ENCODE measurements around the gene LYRM4.

Gene LYRM4

GRCh38 chr6:5146398-5146797 is 114.4 kb downstream of the LYRM4 start:
- Histone ChIP-seq H3K27ac (ENCODE audit: poor library complexity, severe bottlenecking) (no peak overlapping the region), H3K9me3 (ENCODE audit: severe bottlenecking) (no peaks in the 10 kb centered on the region), H3K27me3 (ENCODE audit: insufficient read depth, poor library complexity, severe bottlenecking) (no peaks in the 10 kb centered on the region), H3K36me3 (ENCODE audit: low read depth) (0 out of 2 replicates have a peak, but pooled peaks cover 2% of the 10 kb centered on the region), H3K4me3 (ENCODE audit: severe bottlenecking) (no peak overlapping the region), H3K4me1 (ENCODE audit: insufficient read depth, poor library complexity, severe bottlenecking) (peaks cover under 1% of the 10 kb centered on the region)
- no peak for TF ChIP-seq CTCF (IDR thresholded peaks at IDR 0.05; ENCODE audit: poor library complexity, severe bottlenecking)
- DNase-seq (ENCODE audit: low spot score): no peak
- ATAC-seq (ENCODE audit: low read depth): no peak

GRCh38 chr6:5143634-5144311 is 117.0 kb downstream of the LYRM4 start:
- Histone ChIP-seq H3K9me3 (ENCODE audit: severe bottlenecking) (no peaks in the 10 kb centered on the region), H3K27ac (ENCODE audit: poor library complexity, severe bottlenecking) (no peak overlapping the region), H3K4me3 (ENCODE audit: severe bottlenecking) (no peak overlapping the region), H3K4me1 (ENCODE audit: insufficient read depth, poor library complexity, severe bottlenecking) (no peaks in the 10 kb centered on the region), H3K36me3 (ENCODE audit: low read depth) (0 out of 2 replicates have a peak, but pooled peaks cover 2% of the 10 kb centered on the region), H3K27me3 (ENCODE audit: insufficient read depth, poor library complexity, severe bottlenecking) (no peaks in the 10 kb centered on the region)
- ATAC-seq (ENCODE audit: low read depth) (peak; percentile 78), DNase-seq (ENCODE audit: low spot score) (no peak)
- TF ChIP-seq CTCF (IDR thresholded peaks at IDR 0.05; ENCODE audit: poor library complexity, severe bottlenecking): peak; percentile 95

GRCh38 chr6:5142915-5143314 is 117.8 kb downstream of the LYRM4 start:
- no peak for DNase-seq (ENCODE audit: low spot score)

GRCh38 chr6:5142131-5142530 is 118.6 kb downstream of the LYRM4 start:
- no peak overlapping the region for H3K27ac ChIP-seq (ENCODE audit: poor library complexity, severe bottlenecking)
- DNase-seq (ENCODE audit: low spot score) (no peak), ATAC-seq (ENCODE audit: low read depth) (no peak)
- H3K4me1 ChIP-seq (ENCODE audit: insufficient read depth, poor library complexity, severe bottlenecking): no peaks in the 10 kb centered on the region
- no peak overlapping the region for H3K4me3 ChIP-seq (ENCODE audit: severe bottlenecking)
- H3K36me3 ChIP-seq (ENCODE audit: low read depth): 0 out of 2 replicates have a peak, but pooled peaks cover 2% of the 10 kb centered on the region
- no peak for TF ChIP-seq CTCF (IDR thresholded peaks at IDR 0.05; ENCODE audit: poor library complexity, severe bottlenecking)
- H3K9me3 ChIP-seq (ENCODE audit: severe bottlenecking): no peaks in the 10 kb centered on the region
- H3K27me3 ChIP-seq (ENCODE audit: insufficient read depth, poor library complexity, severe bottlenecking): no peaks in the 10 kb centered on the region

More at GRCh38 chr6:5142915-5143314, 117.8 kb downstream of the LYRM4 start:
- Histone ChIP-seq H3K4me1 (ENCODE audit: insufficient read depth, poor library complexity, severe bottlenecking) (no peaks in the 10 kb centered on the region), H3K27ac (ENCODE audit: poor library complexity, severe bottlenecking) (no peak overlapping the region), H3K36me3 (ENCODE audit: low read depth) (0 out of 2 replicates have a peak, but pooled peaks cover 2% of the 10 kb centered on the region), H3K4me3 (ENCODE audit: severe bottlenecking) (no peak overlapping the region), H3K27me3 (ENCODE audit: insufficient read depth, poor library complexity, severe bottlenecking) (no peaks in the 10 kb centered on the region), H3K9me3 (ENCODE audit: severe bottlenecking) (no peaks in the 10 kb centered on the region)
- no peak for ATAC-seq (ENCODE audit: low read depth)
- no peak for TF ChIP-seq CTCF (IDR thresholded peaks at IDR 0.05; ENCODE audit: poor library complexity, severe bottlenecking)

GRCh38 chr6:5141046-5141445 is 119.7 kb downstream of the LYRM4 start:
- Histone ChIP-seq H3K36me3 (ENCODE audit: low read depth) (0 out of 2 replicates have a peak, but pooled peaks cover 2% of the 10 kb centered on the region), H3K4me1 (ENCODE audit: insufficient read depth, poor library complexity, severe bottlenecking) (no peaks in the 10 kb centered on the region), H3K9me3 (ENCODE audit: severe bottlenecking) (no peaks in the 10 kb centered on the region), H3K27me3 (ENCODE audit: insufficient read depth, poor library complexity, severe bottlenecking) (no peaks in the 10 kb centered on the region), H3K4me3 (ENCODE audit: severe bottlenecking) (no peak overlapping the region), H3K27ac (ENCODE audit: poor library complexity, severe bottlenecking) (no peak overlapping the region)
- ATAC-seq (ENCODE audit: low read depth) (no peak), DNase-seq (ENCODE audit: low spot score) (no peak)
- no peak for TF ChIP-seq CTCF (IDR thresholded peaks at IDR 0.05; ENCODE audit: poor library complexity, severe bottlenecking)

Data from RWPE2 (cell line).